WTC11 (cell line): ENCODE data around the gene PPP1R37. TPM values are rescaled to one million over a fixed set of nuclear protein-coding genes. Genes with fewer than 3 reads are reported as not detected.

ENCODE experiments used
- ATF1 ChIP-seq: sonication (generic); formaldehyde crosslinking; IDR thresholded peaks from 2 replicates; pipeline ENCODE4 v1.8.1; 2023; ENCODE audit warnings: mild to moderate bottlenecking, moderate library complexity, missing genetic modification reagents
- EMX1 ChIP-seq: fragments of 250-450 bp; sonication (Bioruptor Pico); IDR thresholded peaks from 2 replicates; pipeline ENCODE4 v1.8.0; 2021; ENCODE audit warnings: mild to moderate bottlenecking
- ESRRA ChIP-seq: sonication (generic); formaldehyde crosslinking; IDR thresholded peaks from 2 replicates; pipeline ENCODE4 v1.8.1; 2022; ENCODE audit warnings: mild to moderate bottlenecking, missing genetic modification reagents, borderline replicate concordance
- FOXK1 ChIP-seq: sonication (generic); formaldehyde crosslinking; IDR thresholded peaks from 2 replicates; pipeline ENCODE4 v1.8.0; 2022; ENCODE audit warnings: mild to moderate bottlenecking, moderate library complexity, missing genetic modification reagents
- HMGA2 ChIP-seq: fragments of 250-450 bp; sonication (Bioruptor Pico); IDR thresholded peaks from 2 replicates; pipeline ENCODE4 v1.4.0; 2021; ENCODE audit warnings: mild to moderate bottlenecking, moderate library complexity
- IRF2 ChIP-seq: sonication (generic); formaldehyde crosslinking; IDR thresholded peaks from 2 replicates; pipeline ENCODE4 v1.8.0; 2022; ENCODE audit warnings: low read depth, missing genetic modification reagents, borderline replicate concordance
- MXD4 ChIP-seq: fragments of 250-450 bp; sonication (Bioruptor Pico); IDR thresholded peaks from 2 replicates; pipeline ENCODE4 v1.8.0; 2021; ENCODE audit warnings: mild to moderate bottlenecking, moderate library complexity, borderline replicate concordance
- MYBL2 ChIP-seq: sonication (generic); formaldehyde crosslinking; IDR thresholded peaks from 2 replicates; pipeline ENCODE4 v1.8.1; 2023; ENCODE audit warnings: mild to moderate bottlenecking, moderate library complexity, missing genetic modification reagents
- NFYB ChIP-seq: sonication (generic); formaldehyde crosslinking; conservative IDR thresholded peaks from 2 replicates; pipeline ENCODE4 v1.8.0; 2022; ENCODE audit warnings: low read depth, missing genetic modification reagents
- NR3C1 ChIP-seq: sonication (generic); formaldehyde crosslinking; conservative IDR thresholded peaks from 2 replicates; pipeline ENCODE4 v1.8.1; 2023; ENCODE audit warnings: low read depth, mild to moderate bottlenecking, missing genetic modification reagents
- RORB ChIP-seq: fragments of 250-450 bp; sonication (Bioruptor Pico); IDR thresholded peaks from 2 replicates; pipeline ENCODE4 v1.9.0; 2021; ENCODE audit warnings: mild to moderate bottlenecking
- SMAD3 ChIP-seq: sonication (generic); formaldehyde crosslinking; IDR thresholded peaks from 2 replicates; pipeline ENCODE4 v1.8.0; 2022; ENCODE audit warnings: missing genetic modification reagents, mild to moderate bottlenecking, borderline replicate concordance
- SMAD4 ChIP-seq: sonication (generic); formaldehyde crosslinking; IDR thresholded peaks from 2 replicates; pipeline ENCODE4 v1.8.0; 2022; ENCODE audit warnings: mild to moderate bottlenecking, missing genetic modification reagents
- TEAD1 ChIP-seq: sonication (generic); formaldehyde crosslinking; IDR thresholded peaks from 2 replicates; pipeline ENCODE4 v1.8.0; 2022; ENCODE audit warnings: mild to moderate bottlenecking, missing genetic modification reagents
- ZBTB21 ChIP-seq: sonication (generic); formaldehyde crosslinking; IDR thresholded peaks from 2 replicates; pipeline ENCODE4 v1.8.1; 2023; ENCODE audit warnings: mild to moderate bottlenecking, missing genetic modification reagents, borderline replicate concordance
- ZNF232 ChIP-seq: sonication (generic); formaldehyde crosslinking; IDR thresholded peaks from 2 replicates; pipeline ENCODE4 v1.8.0; 2022; ENCODE audit warnings: mild to moderate bottlenecking, missing genetic modification reagents
- ZNF317 ChIP-seq: sonication (generic); formaldehyde crosslinking; IDR thresholded peaks from 2 replicates; pipeline ENCODE4 v1.8.1; 2023; ENCODE audit warnings: low read depth, mild to moderate bottlenecking, moderate library complexity, missing genetic modification reagents, borderline replicate concordance
- ZNF423 ChIP-seq: fragments of 250-450 bp; sonication (Bioruptor Pico); IDR thresholded peaks from 2 replicates; pipeline ENCODE4 v2.1.2; 2022; ENCODE audit warnings: mild to moderate bottlenecking, moderate library complexity
- ZNF671 ChIP-seq: fragments of 250-450 bp; sonication (Bioruptor Pico); IDR thresholded peaks from 2 replicates; pipeline ENCODE4 v1.8.0; 2021; ENCODE audit warnings: mild to moderate bottlenecking
- total RNA-seq: library from RNA; stranded (reverse); gene quantifications from 3 replicates; pipeline ENCODE4 v1.2.3, GENCODE V29; 2021
- TF ChIP-seq, protein P1 (sequence below): fragments of 200-600 bp; IDR thresholded peaks from 2 replicates; pipeline ENCODE4 v1.8.0; 2022; ENCODE audit warnings: antibody characterized with exemption
- TF ChIP-seq, protein P2 (sequence below): sonication (generic); formaldehyde crosslinking; IDR thresholded peaks from 2 replicates; pipeline ENCODE4 v1.8.0; 2023; ENCODE audit warnings: missing genetic modification reagents
- TF ChIP-seq, protein P3 (sequence below): sonication (generic); formaldehyde crosslinking; conservative IDR thresholded peaks from 2 replicates; pipeline ENCODE4 v1.8.1; 2022; ENCODE audit warnings: mild to moderate bottlenecking, missing genetic modification reagents
- TF ChIP-seq, protein P4 (sequence below): sonication (generic); formaldehyde crosslinking; IDR thresholded peaks from 2 replicates; pipeline ENCODE4 v1.8.1; 2022; ENCODE audit warnings: low read depth, mild to moderate bottlenecking, moderate library complexity, missing genetic modification reagents, borderline replicate concordance
- TF ChIP-seq, protein P5 (sequence below): sonication (generic); formaldehyde crosslinking; IDR thresholded peaks from 2 replicates; pipeline ENCODE4 v1.8.0; 2023; ENCODE audit warnings: missing genetic modification reagents, mild to moderate bottlenecking, borderline replicate concordance
- TF ChIP-seq, protein P6 (sequence below): sonication (generic); formaldehyde crosslinking; IDR thresholded peaks from 2 replicates; pipeline ENCODE4 v1.8.0; 2022; ENCODE audit warnings: mild to moderate bottlenecking, missing genetic modification reagents
- TF ChIP-seq, protein P7 (sequence below): sonication (generic); formaldehyde crosslinking; IDR thresholded peaks from 2 replicates; pipeline ENCODE4 v1.8.1; 2023; ENCODE audit warnings: mild to moderate bottlenecking, missing genetic modification reagents, moderate library complexity
- TF ChIP-seq, protein P8 (sequence below): sonication (generic); formaldehyde crosslinking; IDR thresholded peaks from 2 replicates; pipeline ENCODE4 v1.8.1; 2022; ENCODE audit warnings: mild to moderate bottlenecking, missing genetic modification reagents, moderate library complexity, borderline replicate concordance
- TF ChIP-seq, protein P9 (sequence below): sonication (generic); formaldehyde crosslinking; IDR thresholded peaks from 2 replicates; pipeline ENCODE4 v1.8.0; 2022; ENCODE audit warnings: mild to moderate bottlenecking, missing genetic modification reagents

The PPP1R37 gene
- total RNA-seq, 1 experiment from 2014 or later, result 35.4 TPM

DNA sequence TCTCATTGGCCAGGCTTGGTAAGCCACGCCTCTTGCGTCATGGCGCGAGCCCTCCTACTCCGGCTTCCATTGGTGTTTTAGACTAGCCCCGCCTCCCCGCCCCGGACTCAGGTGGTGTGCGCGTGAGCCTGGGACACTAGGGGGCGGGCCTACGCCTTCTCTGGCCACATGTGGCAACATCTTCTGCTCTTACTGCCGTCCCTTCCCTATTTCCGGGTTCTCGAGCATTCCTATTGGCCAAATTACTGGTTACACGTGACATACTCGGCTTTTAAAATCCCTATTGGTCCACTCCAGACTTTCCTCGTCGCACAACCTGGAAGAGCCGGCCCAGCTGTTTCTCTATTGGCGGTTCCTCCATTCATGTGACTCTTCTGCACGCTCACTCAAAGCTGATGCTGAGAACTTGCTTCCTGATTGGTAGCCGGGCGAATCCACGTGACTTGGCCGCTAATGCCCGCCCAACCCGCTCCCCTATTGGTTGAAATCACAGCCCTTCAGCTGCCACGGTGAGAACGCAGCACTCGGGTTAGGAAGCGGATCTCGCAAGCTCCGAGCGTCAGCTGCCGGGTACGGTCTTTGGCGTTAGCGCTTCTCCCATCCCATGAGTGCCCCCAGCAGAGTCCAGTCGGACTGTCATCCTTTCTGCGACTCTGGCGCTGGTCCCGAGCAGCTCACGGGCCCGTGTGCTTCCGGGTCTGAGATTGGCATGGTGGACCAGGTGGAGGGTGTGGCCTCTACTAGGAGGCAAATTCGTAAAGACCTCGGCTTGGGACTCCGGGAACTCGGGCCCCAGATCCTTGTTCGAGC, 85.5 kb downstream of the PPP1R37 start, which contains the start of gene BLOC1S3 (continued):
- TF ChIP-seq ZNF232 (CRISPR knock-in tag) (peak; percentile 69; the same call in 1 of the 2 replicates), ZNF317 (no peak), FOXK1 (CRISPR knock-in tag) (peak; percentile 96), TEAD1 (no peak), NR3C1 (CRISPR knock-in tag) (no peak), ZBTB21 (CRISPR knock-in tag) (no peak), SMAD3 (no peak), ESRRA (CRISPR knock-in tag) (no peak), ZNF671 (no peak), RORB (no peak), NFYB (peak; percentile 77), MYBL2 (CRISPR knock-in tag) (peak; percentile 27; the same call in 1 of the 2 replicates), MXD4 (no peak), EMX1 (CRISPR knock-in tag) (no peak), ZNF423 (CRISPR knock-in tag) (no peak), HMGA2 (no peak), SMAD4 (CRISPR knock-in tag) (no peak), IRF2 (no peak), ATF1 (CRISPR knock-in tag) (no peak)
- TF ChIP-seq, protein P1, sequence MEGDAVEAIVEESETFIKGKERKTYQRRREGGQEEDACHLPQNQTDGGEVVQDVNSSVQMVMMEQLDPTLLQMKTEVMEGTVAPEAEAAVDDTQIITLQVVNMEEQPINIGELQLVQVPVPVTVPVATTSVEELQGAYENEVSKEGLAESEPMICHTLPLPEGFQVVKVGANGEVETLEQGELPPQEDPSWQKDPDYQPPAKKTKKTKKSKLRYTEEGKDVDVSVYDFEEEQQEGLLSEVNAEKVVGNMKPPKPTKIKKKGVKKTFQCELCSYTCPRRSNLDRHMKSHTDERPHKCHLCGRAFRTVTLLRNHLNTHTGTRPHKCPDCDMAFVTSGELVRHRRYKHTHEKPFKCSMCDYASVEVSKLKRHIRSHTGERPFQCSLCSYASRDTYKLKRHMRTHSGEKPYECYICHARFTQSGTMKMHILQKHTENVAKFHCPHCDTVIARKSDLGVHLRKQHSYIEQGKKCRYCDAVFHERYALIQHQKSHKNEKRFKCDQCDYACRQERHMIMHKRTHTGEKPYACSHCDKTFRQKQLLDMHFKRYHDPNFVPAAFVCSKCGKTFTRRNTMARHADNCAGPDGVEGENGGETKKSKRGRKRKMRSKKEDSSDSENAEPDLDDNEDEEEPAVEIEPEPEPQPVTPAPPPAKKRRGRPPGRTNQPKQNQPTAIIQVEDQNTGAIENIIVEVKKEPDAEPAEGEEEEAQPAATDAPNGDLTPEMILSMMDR, result peak; percentile 38
- TF ChIP-seq, protein P2, sequence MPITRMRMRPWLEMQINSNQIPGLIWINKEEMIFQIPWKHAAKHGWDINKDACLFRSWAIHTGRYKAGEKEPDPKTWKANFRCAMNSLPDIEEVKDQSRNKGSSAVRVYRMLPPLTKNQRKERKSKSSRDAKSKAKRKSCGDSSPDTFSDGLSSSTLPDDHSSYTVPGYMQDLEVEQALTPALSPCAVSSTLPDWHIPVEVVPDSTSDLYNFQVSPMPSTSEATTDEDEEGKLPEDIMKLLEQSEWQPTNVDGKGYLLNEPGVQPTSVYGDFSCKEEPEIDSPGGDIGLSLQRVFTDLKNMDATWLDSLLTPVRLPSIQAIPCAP (CRISPR knock-in tag), result no peak
- TF ChIP-seq, protein P3, sequence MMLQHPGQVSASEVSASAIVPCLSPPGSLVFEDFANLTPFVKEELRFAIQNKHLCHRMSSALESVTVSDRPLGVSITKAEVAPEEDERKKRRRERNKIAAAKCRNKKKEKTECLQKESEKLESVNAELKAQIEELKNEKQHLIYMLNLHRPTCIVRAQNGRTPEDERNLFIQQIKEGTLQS (CRISPR knock-in tag), result no peak
- TF ChIP-seq, protein P4, sequence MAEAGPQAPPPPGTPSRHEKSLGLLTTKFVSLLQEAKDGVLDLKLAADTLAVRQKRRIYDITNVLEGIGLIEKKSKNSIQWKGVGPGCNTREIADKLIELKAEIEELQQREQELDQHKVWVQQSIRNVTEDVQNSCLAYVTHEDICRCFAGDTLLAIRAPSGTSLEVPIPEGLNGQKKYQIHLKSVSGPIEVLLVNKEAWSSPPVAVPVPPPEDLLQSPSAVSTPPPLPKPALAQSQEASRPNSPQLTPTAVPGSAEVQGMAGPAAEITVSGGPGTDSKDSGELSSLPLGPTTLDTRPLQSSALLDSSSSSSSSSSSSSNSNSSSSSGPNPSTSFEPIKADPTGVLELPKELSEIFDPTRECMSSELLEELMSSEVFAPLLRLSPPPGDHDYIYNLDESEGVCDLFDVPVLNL (CRISPR knock-in tag), result no peak
- TF ChIP-seq, protein P5, sequence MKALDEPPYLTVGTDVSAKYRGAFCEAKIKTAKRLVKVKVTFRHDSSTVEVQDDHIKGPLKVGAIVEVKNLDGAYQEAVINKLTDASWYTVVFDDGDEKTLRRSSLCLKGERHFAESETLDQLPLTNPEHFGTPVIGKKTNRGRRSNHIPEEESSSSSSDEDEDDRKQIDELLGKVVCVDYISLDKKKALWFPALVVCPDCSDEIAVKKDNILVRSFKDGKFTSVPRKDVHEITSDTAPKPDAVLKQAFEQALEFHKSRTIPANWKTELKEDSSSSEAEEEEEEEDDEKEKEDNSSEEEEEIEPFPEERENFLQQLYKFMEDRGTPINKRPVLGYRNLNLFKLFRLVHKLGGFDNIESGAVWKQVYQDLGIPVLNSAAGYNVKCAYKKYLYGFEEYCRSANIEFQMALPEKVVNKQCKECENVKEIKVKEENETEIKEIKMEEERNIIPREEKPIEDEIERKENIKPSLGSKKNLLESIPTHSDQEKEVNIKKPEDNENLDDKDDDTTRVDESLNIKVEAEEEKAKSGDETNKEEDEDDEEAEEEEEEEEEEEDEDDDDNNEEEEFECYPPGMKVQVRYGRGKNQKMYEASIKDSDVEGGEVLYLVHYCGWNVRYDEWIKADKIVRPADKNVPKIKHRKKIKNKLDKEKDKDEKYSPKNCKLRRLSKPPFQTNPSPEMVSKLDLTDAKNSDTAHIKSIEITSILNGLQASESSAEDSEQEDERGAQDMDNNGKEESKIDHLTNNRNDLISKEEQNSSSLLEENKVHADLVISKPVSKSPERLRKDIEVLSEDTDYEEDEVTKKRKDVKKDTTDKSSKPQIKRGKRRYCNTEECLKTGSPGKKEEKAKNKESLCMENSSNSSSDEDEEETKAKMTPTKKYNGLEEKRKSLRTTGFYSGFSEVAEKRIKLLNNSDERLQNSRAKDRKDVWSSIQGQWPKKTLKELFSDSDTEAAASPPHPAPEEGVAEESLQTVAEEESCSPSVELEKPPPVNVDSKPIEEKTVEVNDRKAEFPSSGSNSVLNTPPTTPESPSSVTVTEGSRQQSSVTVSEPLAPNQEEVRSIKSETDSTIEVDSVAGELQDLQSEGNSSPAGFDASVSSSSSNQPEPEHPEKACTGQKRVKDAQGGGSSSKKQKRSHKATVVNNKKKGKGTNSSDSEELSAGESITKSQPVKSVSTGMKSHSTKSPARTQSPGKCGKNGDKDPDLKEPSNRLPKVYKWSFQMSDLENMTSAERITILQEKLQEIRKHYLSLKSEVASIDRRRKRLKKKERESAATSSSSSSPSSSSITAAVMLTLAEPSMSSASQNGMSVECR, result peak; percentile 54; the same call in 1 of the 2 replicates
- TF ChIP-seq, protein P6, sequence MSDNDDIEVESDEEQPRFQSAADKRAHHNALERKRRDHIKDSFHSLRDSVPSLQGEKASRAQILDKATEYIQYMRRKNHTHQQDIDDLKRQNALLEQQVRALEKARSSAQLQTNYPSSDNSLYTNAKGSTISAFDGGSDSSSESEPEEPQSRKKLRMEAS, result peak; percentile 92
- TF ChIP-seq, protein P7, sequence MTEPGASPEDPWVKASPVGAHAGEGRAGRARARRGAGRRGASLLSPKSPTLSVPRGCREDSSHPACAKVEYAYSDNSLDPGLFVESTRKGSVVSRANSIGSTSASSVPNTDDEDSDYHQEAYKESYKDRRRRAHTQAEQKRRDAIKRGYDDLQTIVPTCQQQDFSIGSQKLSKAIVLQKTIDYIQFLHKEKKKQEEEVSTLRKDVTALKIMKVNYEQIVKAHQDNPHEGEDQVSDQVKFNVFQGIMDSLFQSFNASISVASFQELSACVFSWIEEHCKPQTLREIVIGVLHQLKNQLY (CRISPR knock-in tag), result no peak
- TF ChIP-seq, protein P8, sequence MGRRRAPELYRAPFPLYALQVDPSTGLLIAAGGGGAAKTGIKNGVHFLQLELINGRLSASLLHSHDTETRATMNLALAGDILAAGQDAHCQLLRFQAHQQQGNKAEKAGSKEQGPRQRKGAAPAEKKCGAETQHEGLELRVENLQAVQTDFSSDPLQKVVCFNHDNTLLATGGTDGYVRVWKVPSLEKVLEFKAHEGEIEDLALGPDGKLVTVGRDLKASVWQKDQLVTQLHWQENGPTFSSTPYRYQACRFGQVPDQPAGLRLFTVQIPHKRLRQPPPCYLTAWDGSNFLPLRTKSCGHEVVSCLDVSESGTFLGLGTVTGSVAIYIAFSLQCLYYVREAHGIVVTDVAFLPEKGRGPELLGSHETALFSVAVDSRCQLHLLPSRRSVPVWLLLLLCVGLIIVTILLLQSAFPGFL (CRISPR knock-in tag), result no peak
- TF ChIP-seq, protein P9, sequence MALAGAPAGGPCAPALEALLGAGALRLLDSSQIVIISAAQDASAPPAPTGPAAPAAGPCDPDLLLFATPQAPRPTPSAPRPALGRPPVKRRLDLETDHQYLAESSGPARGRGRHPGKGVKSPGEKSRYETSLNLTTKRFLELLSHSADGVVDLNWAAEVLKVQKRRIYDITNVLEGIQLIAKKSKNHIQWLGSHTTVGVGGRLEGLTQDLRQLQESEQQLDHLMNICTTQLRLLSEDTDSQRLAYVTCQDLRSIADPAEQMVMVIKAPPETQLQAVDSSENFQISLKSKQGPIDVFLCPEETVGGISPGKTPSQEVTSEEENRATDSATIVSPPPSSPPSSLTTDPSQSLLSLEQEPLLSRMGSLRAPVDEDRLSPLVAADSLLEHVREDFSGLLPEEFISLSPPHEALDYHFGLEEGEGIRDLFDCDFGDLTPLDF, result no peak
